Activated naive CD4-positive, alpha-beta T cell (primary cell): ENCODE measurements around the gene HDAC10.

Experiments used
- DNase-seq, 4 experiments: peaks; one replicate each; lab custom pipeline; 2025; lab: John Stamatoyannopoulos, UW

HDAC10 gene

GRCh38 chr22:50202130-50202666 lies 48.9 kb downstream of the HDAC10 start:
- no peak for DNase-seq

- no peak for DNase-seq
Observed at GRCh38 chr22:50201191-50202129, 49.6 kb downstream of the HDAC10 start.

DNA sequence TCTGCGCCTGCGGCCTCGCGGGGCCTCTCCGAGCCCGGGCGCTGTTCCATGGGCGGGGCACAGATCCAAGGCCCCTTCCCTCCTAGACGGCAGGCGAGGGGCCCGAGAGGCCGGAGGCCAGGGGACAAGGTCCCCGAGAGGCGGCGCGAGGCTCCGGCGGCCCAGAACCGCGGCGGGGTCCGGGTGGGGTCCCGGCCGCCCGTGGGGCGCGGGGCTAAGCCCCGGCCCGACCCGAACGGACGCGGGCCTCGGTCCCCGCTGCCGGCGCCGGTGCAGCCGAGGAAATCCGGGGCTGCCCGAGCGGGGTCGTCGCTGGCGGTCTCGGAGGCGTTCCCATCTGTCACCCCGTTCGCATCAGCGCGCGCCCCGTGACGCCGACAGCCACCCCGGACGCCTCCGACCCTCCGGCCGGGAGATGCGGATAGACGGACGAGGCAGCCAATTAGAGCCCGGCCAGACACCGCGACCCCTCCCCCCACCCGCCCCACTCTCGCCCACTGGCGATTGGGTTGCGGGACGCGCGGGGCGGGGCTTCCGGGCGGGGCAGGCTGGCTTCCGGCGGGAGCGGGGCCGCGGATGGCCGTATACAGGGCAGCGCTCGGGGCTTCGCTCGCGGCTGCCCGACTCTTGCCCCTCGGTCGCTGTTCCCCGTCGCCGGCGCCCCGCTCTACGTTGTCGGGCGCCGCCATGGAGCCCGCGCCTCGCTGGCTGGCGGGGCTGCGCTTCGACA lies 50.4 kb downstream of the HDAC10 start, which contains the start of gene SELENOO:
SELENOO (plus strand) TSS at position 551 of the 730 bp plus-strand sequence; CDS start at position 577, 26 bp downstream.
- peak; percentile 80 to 92 (median 88) for DNase-seq

GRCh38 chr22:50199829-50200460 lies 51.1 kb downstream of the HDAC10 start:
- no peak for DNase-seq

DNA sequence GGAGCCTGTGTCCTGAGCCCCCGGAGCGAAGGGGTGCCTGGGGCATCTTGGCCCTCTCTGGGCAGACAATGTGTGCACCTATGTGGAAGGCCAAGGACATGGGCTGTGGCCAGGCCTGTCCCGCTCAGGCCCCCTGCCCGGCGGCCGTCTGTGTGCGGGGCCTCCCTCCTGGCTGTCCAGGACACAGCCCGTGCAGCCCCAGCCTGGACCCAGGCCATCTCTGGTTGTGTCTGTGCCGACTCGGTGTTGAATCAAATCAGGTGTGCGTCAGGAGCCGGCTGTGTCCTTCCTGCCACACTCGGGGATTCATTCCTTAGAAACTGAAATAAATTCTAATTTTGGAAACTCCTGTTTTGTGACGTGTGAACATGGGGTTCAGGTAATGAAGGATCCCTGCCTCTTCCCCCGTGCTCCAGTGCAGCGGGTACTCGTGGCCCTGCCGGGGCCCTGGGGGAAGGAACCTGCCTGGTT lies 51.8 kb downstream of the HDAC10 start:
- DNase-seq: no peak

GRCh38 chr22:50198624-50199017 lies 52.4 kb downstream of the HDAC10 start:
- no peak for DNase-seq

- DNase-seq: no peak
Observed at GRCh38 chr22:50197856-50198623, 53.0 kb downstream of the HDAC10 start.

DNA sequence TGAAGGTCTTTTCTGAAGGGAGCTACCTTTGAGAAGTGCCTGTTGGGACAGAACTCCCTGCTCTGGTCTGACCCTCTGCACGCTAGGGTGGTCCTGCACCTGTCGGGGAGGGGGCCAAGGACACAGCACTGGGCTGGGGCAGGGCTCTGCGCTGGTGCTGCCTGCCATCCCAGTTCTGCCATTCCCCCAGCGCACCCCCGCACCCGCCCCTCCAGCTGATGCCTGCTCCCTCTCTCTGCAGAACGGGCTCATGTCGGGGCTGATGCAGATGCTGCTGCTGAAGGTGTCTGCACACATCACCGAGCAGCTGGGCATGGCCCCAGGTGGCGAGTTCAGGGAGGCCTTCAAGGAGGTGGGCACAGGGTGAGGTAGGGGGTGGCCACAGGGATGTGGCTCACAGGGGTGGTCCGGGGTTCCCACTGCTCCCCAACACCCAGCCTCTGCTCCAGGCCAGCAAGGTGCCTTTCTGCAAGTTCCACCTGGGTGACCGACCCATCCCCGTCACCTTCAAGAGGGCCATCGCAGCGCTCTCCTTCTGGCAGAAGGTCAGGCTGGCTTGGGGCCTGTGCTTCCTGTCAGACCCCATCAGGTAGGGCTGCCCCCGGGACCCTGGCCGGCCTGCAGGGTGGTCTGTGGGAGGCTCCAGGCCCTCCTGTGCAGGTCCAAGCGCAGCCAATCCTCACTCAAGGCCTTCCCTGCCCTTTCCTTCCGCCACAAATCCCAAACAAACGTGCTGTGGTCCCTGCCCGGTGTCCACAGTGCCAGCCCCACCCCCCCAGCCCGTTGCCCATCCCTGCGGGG lies 53.9 kb downstream of the HDAC10 start:
- DNase-seq: no peak

GRCh38 chr22:50196256-50196655 lies 54.8 kb downstream of the HDAC10 start:
- DNase-seq: no peak
